A673 (cell line): ENCODE data around the gene MYLIP.

Experiments used
- CTCF ChIP-seq: fragments of 300-800, 200-600 bp; sonication (generic); conservative IDR thresholded peaks from 2 replicates; pipeline ENCODE4 v1.5.1; 2017; ENCODE audit warnings: low read depth, mild to moderate bottlenecking, antibody characterized with exemption, low read length, moderate library complexity, mixed read lengths
- EZH2 ChIP-seq: fragments of 200-600 bp; sonication (generic); IDR thresholded peaks from 2 replicates; pipeline ENCODE4 v1.6.1; 2017; ENCODE audit warnings: borderline replicate concordance, low read depth, mild to moderate bottlenecking, mixed read lengths, antibody characterized with exemption, low read length; ENCODE audit not compliant: poor library complexity, severe bottlenecking

- TF ChIP-seq CTCF (no peak), EZH2 (no peak)
Measured at GRCh38 chr6:16157492-16157891, 28.6 kb downstream of the MYLIP start.
